Ascending aorta (tissue), 2 donors: Measurements from ENCODE around the gene PCDHB13. TPM values are rescaled to one million over a fixed set of nuclear protein-coding genes. Genes with fewer than 3 reads are reported as not detected.
A peak's percentile ranks its signal among the peaks of the same experiment; 100 is the strongest.
"Not testable (repeated sequence)": the region's sequence is repeated elsewhere in the genome, so short reads cannot be mapped to it uniquely, and the experiment has no call there.

Experiments
- DNase-seq, 2 donors: peaks; one replicate each; pipeline ENCODE4 v3.0.0-alpha.2; 2019; ENCODE audit warnings: low spot score in 2 of 2
- H3K27ac ChIP-seq, 2 donors: fragments of 200-600 bp; sonication (generic); one replicate each; pipeline ENCODE4 v1.5.1; 2016 to 2017; ENCODE audit warnings: mild to moderate bottlenecking in 1 of 2
- H3K27me3 ChIP-seq: fragments of 200-600 bp; sonication (generic); one replicate; pipeline ENCODE4 v1.5.1; 2017
- H3K36me3 ChIP-seq, 2 donors: fragments of 200-600 bp; sonication (generic); one replicate each; pipeline ENCODE4 v1.5.1; 2016
- H3K4me1 ChIP-seq, 2 donors: fragments of 200-600 bp; sonication (generic); one replicate each; pipeline ENCODE4 v1.5.1; 2016 to 2017; ENCODE audit warnings: mild to moderate bottlenecking in 1 of 2
- H3K4me3 ChIP-seq, 2 donors: fragments of 200-600 bp; sonication (generic); one replicate each; pipeline ENCODE4 v1.5.1; 2016 to 2017; ENCODE audit warnings: mild to moderate bottlenecking in 1 of 2
- H3K9me3 ChIP-seq, 2 donors: fragments of 200-600 bp; sonication (generic); one replicate each; pipeline ENCODE4 v1.5.1; 2016
- CTCF ChIP-seq, 3 experiments: fragments of 200-600 bp in 2 of 3; fragments of 450-650 bp in 1 of 3; sonication (generic) in 2 of 3; IDR thresholded peaks; one replicate each; pipeline ENCODE4 v1.5.1; 2016 to 2019; ENCODE audit warnings: antibody characterized with exemption in 3 of 3, mild to moderate bottlenecking in 1 of 3, moderate library complexity in 1 of 3
- intact Hi-C: fragments of 100-400 bp; cut with DNase I; formaldehyde crosslinking; loops from one replicate; pipeline ENCODE4 v1.15.1; 2023
- total RNA-seq: library from RNA; depleted of rRNA; stranded (reverse); fragments of >200 nt; gene quantifications from one replicate; pipeline ENCODE4 v1.1.0, GENCODE V29; 2016

PCDHB13 gene
- total RNA-seq, 1 donor from 2014 or later: 6.7 TPM

DNA sequence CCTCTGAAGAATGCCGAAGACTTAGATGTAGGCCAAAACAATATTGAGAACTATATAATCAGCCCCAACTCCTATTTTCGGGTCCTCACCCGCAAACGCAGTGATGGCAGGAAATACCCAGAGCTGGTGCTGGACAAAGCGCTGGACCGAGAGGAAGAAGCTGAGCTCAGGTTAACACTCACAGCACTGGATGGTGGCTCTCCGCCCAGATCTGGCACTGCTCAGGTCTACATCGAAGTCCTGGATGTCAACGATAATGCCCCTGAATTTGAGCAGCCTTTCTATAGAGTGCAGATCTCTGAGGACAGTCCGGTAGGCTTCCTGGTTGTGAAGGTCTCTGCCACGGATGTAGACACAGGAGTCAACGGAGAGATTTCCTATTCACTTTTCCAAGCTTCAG lies 864 bp downstream of the PCDHB13 start:
- peaks cover 58 to 84% of the 10 kb centered on the region in 2 donors for H3K9me3 ChIP-seq
- intact Hi-C loops, DNase-seq, H3K4me3 ChIP-seq, H3K4me1 ChIP-seq, H3K27me3 ChIP-seq, H3K27ac ChIP-seq, H3K36me3 ChIP-seq: not testable (repeated sequence)

DNA sequence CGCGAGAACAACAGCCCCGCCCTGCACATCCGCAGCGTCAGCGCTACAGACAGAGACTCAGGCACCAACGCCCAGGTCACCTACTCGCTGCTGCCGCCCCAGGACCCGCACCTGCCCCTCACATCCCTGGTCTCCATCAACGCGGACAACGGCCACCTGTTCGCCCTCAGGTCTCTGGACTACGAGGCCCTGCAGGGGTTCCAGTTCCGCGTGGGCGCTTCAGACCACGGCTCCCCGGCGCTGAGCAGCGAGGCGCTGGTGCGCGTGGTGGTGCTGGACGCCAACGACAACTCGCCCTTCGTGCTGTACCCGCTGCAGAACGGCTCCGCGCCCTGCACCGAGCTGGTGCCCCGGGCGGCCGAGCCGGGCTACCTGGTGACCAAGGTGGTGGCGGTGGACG lies 1.8 kb downstream of the PCDHB13 start:
- H3K4me1 ChIP-seq, H3K4me3 ChIP-seq, H3K27ac ChIP-seq, DNase-seq, H3K27me3 ChIP-seq, intact Hi-C loops, H3K36me3 ChIP-seq: not testable (repeated sequence)
- H3K9me3 ChIP-seq: peaks cover 57 to 84% of the 10 kb centered on the region in 2 donors

GRCh38 chr5:141216035-141216434 lies 2.3 kb downstream of the PCDHB13 start:
- DNase-seq, H3K36me3 ChIP-seq, H3K4me3 ChIP-seq, H3K27me3 ChIP-seq, H3K4me1 ChIP-seq, intact Hi-C loops, H3K27ac ChIP-seq: not testable (repeated sequence)
- H3K9me3 ChIP-seq: peaks cover 56 to 84% of the 10 kb centered on the region in 2 donors

DNA sequence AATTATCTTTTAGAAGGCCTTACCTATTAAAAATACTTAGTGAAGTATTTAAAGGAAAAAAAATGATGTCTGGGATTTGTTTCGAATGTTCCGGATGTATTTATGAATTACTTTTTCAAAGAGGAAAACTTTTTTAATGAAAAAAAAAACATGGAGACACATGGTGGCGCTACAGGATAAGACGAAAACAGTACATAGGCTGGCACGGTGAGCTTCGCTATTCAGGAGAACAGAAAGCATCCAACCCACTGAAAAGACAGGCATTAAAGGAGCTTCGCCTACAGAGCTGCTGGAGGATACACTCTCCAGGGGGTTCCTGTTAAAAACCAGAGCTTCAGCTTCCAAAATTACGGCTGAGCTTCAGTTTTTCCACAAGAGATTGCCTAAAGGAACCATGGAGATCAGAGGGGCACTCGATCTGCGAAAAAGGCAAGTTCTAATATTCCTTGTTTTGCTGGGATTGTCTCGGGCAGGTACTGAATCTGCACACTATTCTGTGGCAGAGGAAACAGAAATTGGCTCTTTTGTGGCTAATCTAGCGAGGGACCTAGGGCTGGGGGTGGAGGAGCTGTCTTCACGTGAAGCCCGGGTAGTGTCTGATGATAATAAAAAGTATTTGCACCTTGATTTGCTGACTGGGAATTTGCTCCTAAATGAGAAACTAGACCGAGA lies 9.5 kb downstream of the PCDHB13 start, which contains the start of gene PCDHB14:
Gene PCDHB14 (plus strand): TSS at position 232 of the 672 bp plus-strand sequence. CDS start 163 bp downstream, at position 395.
- peaks cover 73 to 98% of the 10 kb centered on the region in 2 donors for H3K9me3 ChIP-seq
- H3K27me3 ChIP-seq: no peaks in the 10 kb centered on the region
- intact Hi-C loops: no loop called here
- TF ChIP-seq CTCF (IDR thresholded peaks at IDR 0.05): no peak
- peaks cover 0 to 7% of the 10 kb centered on the region in 2 donors for H3K36me3 ChIP-seq
- no peak within 1 kb of the TSS for H3K27ac ChIP-seq
- no peak for DNase-seq
- no peaks in the 10 kb centered on the region for H3K4me1 ChIP-seq
- H3K4me3 ChIP-seq: peak within 1 kb of the TSS; percentile 22 to 43

- H3K27ac ChIP-seq, intact Hi-C loops, H3K27me3 ChIP-seq, H3K36me3 ChIP-seq, H3K4me1 ChIP-seq, DNase-seq, H3K4me3 ChIP-seq: not testable (repeated sequence)
- H3K9me3 ChIP-seq: peaks cover 63 to 92% of the 10 kb centered on the region in 2 donors
These were observed 11.1 kb downstream of the PCDHB13 start for GRCh38 chr5:141224844-141225243.

DNA sequence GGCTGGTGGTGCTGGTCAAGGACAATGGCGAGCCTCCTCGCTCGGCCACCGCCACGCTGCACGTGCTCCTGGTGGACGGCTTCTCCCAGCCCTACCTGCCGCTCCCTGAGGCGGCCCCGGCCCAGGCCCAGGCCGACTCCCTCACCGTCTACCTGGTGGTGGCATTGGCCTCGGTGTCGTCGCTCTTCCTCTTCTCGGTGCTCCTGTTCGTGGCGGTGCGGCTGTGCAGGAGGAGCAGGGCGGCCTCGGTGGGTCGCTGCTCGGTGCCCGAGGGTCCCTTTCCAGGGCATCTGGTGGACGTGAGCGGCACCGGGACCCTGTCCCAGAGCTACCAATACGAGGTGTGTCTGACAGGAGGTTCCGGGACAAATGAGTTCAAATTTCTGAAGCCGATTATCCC lies 11.7 kb downstream of the PCDHB13 start:
- H3K27me3 ChIP-seq, H3K27ac ChIP-seq, H3K4me3 ChIP-seq, H3K36me3 ChIP-seq, intact Hi-C loops, H3K4me1 ChIP-seq, DNase-seq: not testable (repeated sequence)
- H3K9me3 ChIP-seq: peaks cover 65 to 92% of the 10 kb centered on the region in 2 donors

- Histone ChIP-seq H3K27ac (no peak overlapping the region), H3K4me1 (no peaks in the 10 kb centered on the region), H3K4me3 (peak overlapping the region; percentile 16 to 42), H3K36me3 (no peaks in the 10 kb centered on the region), H3K9me3 (peaks cover 68 to 93% of the 10 kb centered on the region in 2 donors), H3K27me3 (no peaks in the 10 kb centered on the region)
- intact Hi-C loops: no loop called here
- TF ChIP-seq CTCF (IDR thresholded peaks at IDR 0.05): peak in 1 of 3 experiments; percentile 13
- no peak for DNase-seq
These were observed 20.5 kb downstream of the PCDHB13 start for GRCh38 chr5:141234109-141234667.

DNA sequence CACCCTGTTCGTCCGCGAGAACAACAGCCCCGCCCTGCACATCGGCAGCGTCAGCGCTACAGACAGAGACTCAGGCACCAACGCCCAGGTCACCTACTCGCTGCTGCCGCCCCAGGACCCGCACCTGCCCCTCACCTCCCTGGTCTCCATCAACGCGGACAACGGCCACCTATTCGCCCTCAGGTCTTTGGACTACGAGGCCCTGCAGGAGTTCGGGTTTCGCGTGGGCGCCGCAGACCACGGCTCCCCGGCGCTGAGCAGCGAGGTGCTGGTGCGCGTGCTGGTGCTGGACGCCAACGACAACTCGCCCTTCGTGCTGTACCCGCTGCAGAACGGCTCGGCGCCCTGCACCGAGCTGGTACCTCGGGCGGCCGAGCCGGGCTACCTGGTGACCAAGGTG lies 22.2 kb downstream of the PCDHB13 start:
- DNase-seq, H3K36me3 ChIP-seq, H3K4me1 ChIP-seq, H3K27me3 ChIP-seq, H3K27ac ChIP-seq, intact Hi-C loops, H3K4me3 ChIP-seq: not testable (repeated sequence)
- peaks cover 75 to 99% of the 10 kb centered on the region in 2 donors for H3K9me3 ChIP-seq
